ENCODE measurements around the gene ATP6V0D1.

DNA sequence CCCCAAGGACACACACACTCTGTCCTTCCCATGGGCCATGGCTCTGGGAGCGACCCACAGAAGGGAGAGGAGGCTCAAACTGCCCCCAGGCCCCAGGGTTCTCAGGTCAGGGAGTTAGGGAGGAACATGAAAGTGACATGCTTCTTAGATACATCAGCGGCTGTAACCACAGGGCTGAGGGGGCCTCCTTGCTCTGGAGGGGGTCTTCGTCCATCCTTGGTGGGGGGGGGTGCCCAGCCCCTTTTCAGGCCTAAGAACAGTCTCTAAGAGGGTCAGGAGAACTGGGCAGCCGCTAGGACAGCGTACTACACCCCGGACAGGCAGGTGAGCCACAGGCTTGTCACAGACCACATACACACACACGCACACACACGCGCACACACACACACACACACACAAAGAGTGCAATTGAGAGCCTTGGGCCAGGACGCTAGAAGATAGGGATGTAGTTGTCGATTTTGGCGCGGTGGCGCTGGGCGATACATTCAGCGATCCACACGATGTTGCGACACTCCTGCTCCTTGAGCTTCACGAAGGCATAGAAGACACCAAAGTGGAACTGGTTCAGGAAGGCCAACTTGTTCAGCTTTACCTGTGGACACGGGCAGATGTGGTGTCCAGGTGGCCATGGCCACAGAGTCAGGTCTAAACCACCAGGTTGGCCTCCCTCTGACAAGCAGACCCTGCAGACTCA lies 42.7 kb downstream of the ATP6V0D1 start:
- TF ChIP-seq CTCF (conservative IDR thresholded peaks at IDR 0.05) (no peak), ZFX (IDR thresholded peaks at IDR 0.05) (no peak)
